HepG2 (cell line): ENCODE measurements around the gene DCTN1. TPM values are rescaled to one million over a fixed set of nuclear protein-coding genes. Genes with fewer than 3 reads are reported as not detected.

ENCODE experiments used
- CEBPG ChIP-seq: IDR thresholded peaks from 2 replicates; pipeline ENCODE4 v1.6.1; 2016
- DNMT1 ChIP-seq: sonication (generic); formaldehyde crosslinking; IDR thresholded peaks from 2 replicates; pipeline ENCODE4 v1.5.1; 2020; ENCODE audit warnings: mild to moderate bottlenecking, missing genetic modification reagents
- ERF ChIP-seq: IDR thresholded peaks from 2 replicates; pipeline ENCODE4 v1.6.1; 2018; ENCODE audit warnings: missing biosample characterization, missing genetic modification reagents
- FLYWCH1 ChIP-seq: sonication (generic); formaldehyde crosslinking; IDR thresholded peaks from 2 replicates; pipeline ENCODE4 v1.8.1; 2023; ENCODE audit warnings: mild to moderate bottlenecking, missing genetic modification reagents
- FOXA1 ChIP-seq, 2 experiments: fragments of 450-650 bp in 1 of 2; sonication (generic) in 1 of 2; formaldehyde crosslinking in 1 of 2; IDR thresholded peaks; 2 replicates each; pipeline versions ENCODE4 v1.4.0 to v1.6.1; 2016 to 2020; ENCODE audit warnings: missing genetic modification reagents in 1 of 2
- MAX ChIP-seq: IDR thresholded peaks from 2 replicates; pipeline ENCODE4 v1.6.1; 2012; ENCODE audit warnings: inconsistent platforms
- NFKBIZ ChIP-seq: IDR thresholded peaks from 2 replicates; pipeline ENCODE4 v1.6.1; 2018; ENCODE audit warnings: missing genetic modification reagents, missing compliant biosample characterization
- SP4 ChIP-seq: sonication (generic); formaldehyde crosslinking; IDR thresholded peaks from 2 replicates; pipeline ENCODE4 v1.8.1; 2023; ENCODE audit warnings: mild to moderate bottlenecking, missing genetic modification reagents
- ZBTB38 ChIP-seq: sonication (generic); formaldehyde crosslinking; IDR thresholded peaks from 2 replicates; pipeline ENCODE4 v1.5.1; 2020; ENCODE audit warnings: mild to moderate bottlenecking, missing genetic modification reagents
- ZBTB7A ChIP-seq: sonication (generic); formaldehyde crosslinking; IDR thresholded peaks from 2 replicates; pipeline ENCODE4 v1.8.0; 2022; ENCODE audit warnings: mild to moderate bottlenecking, missing genetic modification reagents
- ZNF121 ChIP-seq: sonication (generic); formaldehyde crosslinking; IDR thresholded peaks from 2 replicates; pipeline ENCODE4 v1.5.0; 2020; ENCODE audit warnings: mild to moderate bottlenecking, missing genetic modification reagents
- ZNF17 ChIP-seq: sonication (generic); formaldehyde crosslinking; IDR thresholded peaks from 2 replicates; pipeline ENCODE4 v1.5.0; 2020; ENCODE audit warnings: mild to moderate bottlenecking, missing genetic modification reagents
- ZNF232 ChIP-seq: sonication (generic); formaldehyde crosslinking; IDR thresholded peaks from 2 replicates; pipeline ENCODE4 v1.4.0; 2020; ENCODE audit warnings: missing genetic modification reagents, borderline replicate concordance
- ZNF562 ChIP-seq: sonication (generic); formaldehyde crosslinking; IDR thresholded peaks from 2 replicates; pipeline ENCODE4 v1.8.0; 2022; ENCODE audit warnings: missing genetic modification reagents, borderline replicate concordance
- ZNF646 ChIP-seq: sonication (generic); formaldehyde crosslinking; IDR thresholded peaks from 2 replicates; pipeline ENCODE4 v1.9.0; 2021; ENCODE audit warnings: mild to moderate bottlenecking, missing genetic modification reagents
- ZNF883 ChIP-seq: sonication (generic); formaldehyde crosslinking; IDR thresholded peaks from 2 replicates; pipeline ENCODE4 v1.5.1; 2020; ENCODE audit warnings: mild to moderate bottlenecking, missing genetic modification reagents; ENCODE audit errors: not compliant biosample characterization
- polyA plus RNA-seq, 8 experiments: library from polyadenylated mRNA; depleted of rRNA in 3 of 8; stranded (reverse) in 7 of 8; unstranded in 1 of 8; fragments of >200 nt; fragmentation: Illumina TruSeq in 4 of 8; extraction: Trizol in 4 of 8; gene quantifications; 2 replicates each; pipeline versions ENCODE4 v1.2.1 to v1.2.3, GENCODE V29; 2011 to 2016; ENCODE audit warnings: low read depth in 4 of 8, missing spikeins in 1 of 8, mixed read lengths in 1 of 8; ENCODE audit not compliant: insufficient read depth in 1 of 8
- total RNA-seq, 5 experiments: library from RNA; depleted of rRNA; stranded (reverse); fragments of >200 nt; fragmentation: Illumina TruSeq; extraction: Trizol; gene quantifications; 2 replicates each; pipeline ENCODE4 v1.2.3, GENCODE V29; 2016; ENCODE audit warnings: low read depth in 1 of 5
- TF ChIP-seq, protein P1 (sequence below): sonication (generic); formaldehyde crosslinking; IDR thresholded peaks from 2 replicates; pipeline ENCODE4 v1.8.0; 2022; ENCODE audit warnings: missing genetic modification reagents, mild to moderate bottlenecking, borderline replicate concordance
- TF ChIP-seq, protein P2 (sequence below): sonication (generic); formaldehyde crosslinking; IDR thresholded peaks from 2 replicates; pipeline ENCODE4 v1.5.0; 2020; ENCODE audit warnings: mild to moderate bottlenecking, low read depth, missing genetic modification reagents, borderline replicate concordance

DCTN1 gene
- total and polyA plus RNA-seq, 2 of the 13 experiments (the other 11 are each of a cell fraction or from before 2014, with no cell fraction given): 73.2 to 122 TPM

GRCh38 chr2:74379851-74380789, at the start of gene DCTN1 (continued):
- TF ChIP-seq ZNF646 (no peak), ZNF232 (CRISPR knock-in tag) (no peak), MAX (peak; percentile 57; the same call in 1 of the 2 replicates), ZNF883 (CRISPR knock-in tag) (peak; percentile 51), ZNF17 (no peak), CEBPG (CRISPR knock-in tag) (no peak), FOXA1 (IDR thresholded peaks at IDR 0.05) (no peak), FOXA1 (CRISPR knock-in tag; IDR thresholded peaks at IDR 0.05) (no peak), SP4 (CRISPR knock-in tag) (no peak), FLYWCH1 (CRISPR knock-in tag) (no peak), ZNF562 (no peak), ZBTB7A (CRISPR knock-in tag) (no peak), ERF (CRISPR knock-in tag) (no peak), ZNF121 (CRISPR knock-in tag) (0 out of 2 replicates have a peak, but pooled peaks have one; percentile 44), DNMT1 (CRISPR knock-in tag) (peak; percentile 79; the same call in 1 of the 2 replicates), NFKBIZ (CRISPR knock-in tag) (no peak), ZBTB38 (CRISPR knock-in tag) (0 out of 2 replicates have a peak, but pooled peaks have one; percentile 28)
- TF ChIP-seq, protein P1, sequence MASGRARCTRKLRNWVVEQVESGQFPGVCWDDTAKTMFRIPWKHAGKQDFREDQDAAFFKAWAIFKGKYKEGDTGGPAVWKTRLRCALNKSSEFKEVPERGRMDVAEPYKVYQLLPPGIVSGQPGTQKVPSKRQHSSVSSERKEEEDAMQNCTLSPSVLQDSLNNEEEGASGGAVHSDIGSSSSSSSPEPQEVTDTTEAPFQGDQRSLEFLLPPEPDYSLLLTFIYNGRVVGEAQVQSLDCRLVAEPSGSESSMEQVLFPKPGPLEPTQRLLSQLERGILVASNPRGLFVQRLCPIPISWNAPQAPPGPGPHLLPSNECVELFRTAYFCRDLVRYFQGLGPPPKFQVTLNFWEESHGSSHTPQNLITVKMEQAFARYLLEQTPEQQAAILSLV (CRISPR knock-in tag): no peak
- TF ChIP-seq, protein P2, sequence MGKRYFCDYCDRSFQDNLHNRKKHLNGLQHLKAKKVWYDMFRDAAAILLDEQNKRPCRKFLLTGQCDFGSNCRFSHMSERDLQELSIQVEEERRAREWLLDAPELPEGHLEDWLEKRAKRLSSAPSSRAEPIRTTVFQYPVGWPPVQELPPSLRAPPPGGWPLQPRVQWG (CRISPR knock-in tag): no peak
